Keratinocyte (primary cell): ENCODE results near the gene QSOX2. TPM values are rescaled to one million over a fixed set of nuclear protein-coding genes. Genes with fewer than 3 reads are reported as not detected.

Source experiments
- DNase-seq: peaks from one replicate; pipeline ENCODE4 v3.0.0-alpha.2; 2011; ENCODE audit warnings: low read depth, missing footprints, low spot score
- FAIRE-seq: peaks from 2 replicates; lab custom pipeline; 2011; peaks lifted over from hg19 to GRCh38; lab: Jason Lieb, UNC
- H2AFZ ChIP-seq: 2 replicates; pipeline ENCODE4 v1.6.0; 2012; ENCODE audit warnings: low read length, control low read depth, inconsistent platforms; ENCODE audit not compliant: control insufficient read depth
- H3K27ac ChIP-seq: 2 replicates; pipeline ENCODE4 v1.5.1; 2011; ENCODE audit warnings: low read length; ENCODE audit not compliant: control insufficient read depth, insufficient read depth
- H3K27me3 ChIP-seq: 3 replicates; pipeline ENCODE4 v1.6.0; 2011; ENCODE audit warnings: low read length; ENCODE audit not compliant: control insufficient read depth, insufficient read depth; ENCODE audit errors: extremely low read depth
- H3K36me3 ChIP-seq, 2 experiments: 2 replicates in 1 of 2; 3 replicates in 1 of 2; pipeline ENCODE4 v1.5.1; 2011; ENCODE audit warnings: low read length in 2 of 2, mild to moderate bottlenecking in 1 of 2; ENCODE audit not compliant: control insufficient read depth in 2 of 2, insufficient read depth in 2 of 2; ENCODE audit errors: extremely low read depth in 1 of 2
- H3K4me1 ChIP-seq: 3 replicates; pipeline ENCODE4 v1.5.1; 2011; ENCODE audit warnings: low read length; ENCODE audit not compliant: control insufficient read depth, insufficient read depth; ENCODE audit errors: extremely low read depth
- H3K4me2 ChIP-seq: 3 replicates; pipeline ENCODE4 v1.6.0; 2011; ENCODE audit warnings: low read depth, low read length; ENCODE audit not compliant: control insufficient read depth, insufficient read depth; ENCODE audit errors: extremely low read depth
- H3K4me3 ChIP-seq, 3 experiments: fragments of 200-600 bp in 1 of 3; sonication (generic) in 1 of 3; 2 replicates in 2 of 3; 3 replicates in 1 of 3; pipeline ENCODE4 v1.5.1; 2011 to 2016; ENCODE audit warnings: low read length in 3 of 3, mild to moderate bottlenecking in 3 of 3, control low read depth in 2 of 3, inconsistent platforms in 1 of 3, low read depth in 1 of 3, mixed read lengths in 1 of 3, mixed run types in 1 of 3, moderate library complexity in 1 of 3; ENCODE audit not compliant: control insufficient read depth in 2 of 3, insufficient read depth in 2 of 3; ENCODE audit errors: extremely low read depth in 1 of 3
- H3K79me2 ChIP-seq: 2 replicates; pipeline ENCODE4 v1.6.0; 2012; ENCODE audit warnings: low read length; ENCODE audit not compliant: control insufficient read depth, insufficient read depth
- H3K9ac ChIP-seq: 3 replicates; pipeline ENCODE4 v1.6.0; 2011; ENCODE audit warnings: low read length; ENCODE audit not compliant: control insufficient read depth, insufficient read depth; ENCODE audit errors: extremely low read depth
- H3K9me1 ChIP-seq: 3 replicates; pipeline ENCODE4 v1.6.0; 2011; ENCODE audit warnings: low read length; ENCODE audit not compliant: control insufficient read depth, insufficient read depth; ENCODE audit errors: extremely low read depth
- H3K9me3 ChIP-seq: 2 replicates; pipeline ENCODE4 v1.5.1; 2012; ENCODE audit warnings: low read depth, low read length; ENCODE audit not compliant: control insufficient read depth
- H4K20me1 ChIP-seq: 3 replicates; pipeline ENCODE4 v1.6.0; 2011; ENCODE audit warnings: low read length; ENCODE audit not compliant: control insufficient read depth, insufficient read depth; ENCODE audit errors: extremely low read depth
- CTCF ChIP-seq, 3 experiments: IDR thresholded peaks in 1 of 3; conservative IDR thresholded peaks in 1 of 3; optimal IDR thresholded peaks in 1 of 3; 2 replicates in 2 of 3; 3 replicates in 1 of 3; pipeline versions ENCODE3 to v1.5.1; 2011; ENCODE audit warnings: low read length in 3 of 3, mild to moderate bottlenecking in 3 of 3, moderate library complexity in 2 of 3, control low read depth in 1 of 3, inconsistent platforms in 1 of 3; ENCODE audit not compliant: insufficient read depth in 2 of 3; ENCODE audit errors: extremely low read depth in 1 of 3
- EZH2 ChIP-seq: IDR thresholded peaks from one replicate; pipeline ENCODE4 v1.6.1; 2012; ENCODE audit warnings: inconsistent platforms, mild to moderate bottlenecking, low read length, moderate library complexity
- dilution Hi-C: fragments of 300-500 bp; cut with MboI; formaldehyde crosslinking; loops from one replicate; pipeline ENCODE4 v1.7.0; 2020; ENCODE audit warnings: low sequenced_read_pairs; ENCODE audit not compliant: extremely low pct_ligation_motif_present
- polyA plus RNA-seq, 5 experiments: library from polyadenylated mRNA; depleted of rRNA in 3 of 5; stranded (reverse) in 3 of 5; stranded (forward) in 1 of 5; unstranded in 1 of 5; fragments of >200 nt; gene quantifications; 1 replicate in 1 of 5; 2 replicates in 3 of 5; 3 replicates in 1 of 5; pipeline versions ENCODE4 v1.2.1 to v1.2.3, GENCODE V29; 2011 to 2012; ENCODE audit warnings: missing spikeins in 2 of 5, low read depth in 1 of 5, low replicate concordance in 1 of 5

QSOX2 gene
- polyA plus RNA-seq, 1 donor (not counting 4 experiments of a cell fraction or from before 2014, with no cell fraction given) = 11.9 TPM

GRCh38 chr9:136258299-136258625 lies 12.7 kb upstream of the QSOX2 start:
- no peak overlapping the region for H3K27ac ChIP-seq
- dilution Hi-C loops = no loop called here
- no peaks in the 10 kb centered on the region for H4K20me1 ChIP-seq
- no peaks in the 10 kb centered on the region for H3K9me1 ChIP-seq
- H3K9me3 ChIP-seq = no peaks in the 10 kb centered on the region
- no peak overlapping the region for H3K4me3 ChIP-seq
- H3K36me3 ChIP-seq = no peaks in the 10 kb centered on the region
- DNase-seq = no peak
- no peak overlapping the region for H3K4me2 ChIP-seq
- H2AFZ ChIP-seq = no peak overlapping the region
- no peaks in the 10 kb centered on the region for H3K79me2 ChIP-seq
- H3K4me1 ChIP-seq = no peaks in the 10 kb centered on the region
- no peak overlapping the region for H3K9ac ChIP-seq
- no peak for FAIRE-seq
- H3K27me3 ChIP-seq = peaks cover 29% of the 10 kb centered on the region
- no peak for TF ChIP-seq CTCF (optimal IDR thresholded peaks at IDR 0.05 in 1 of 3, IDR thresholded peaks at IDR 0.05 in 1 of 3, conservative IDR thresholded peaks at IDR 0.05 in 1 of 3; ENCODE audit: extremely low read depth in 1 of 3, insufficient read depth in 2 of 3, low read length in 3 of 3)
- no peak for TF ChIP-seq EZH2

GRCh38 chr9:136257381-136258298 lies 12.0 kb upstream of the QSOX2 start:
- no peaks in the 10 kb centered on the region for H3K36me3 ChIP-seq
- no peak overlapping the region for H2AFZ ChIP-seq
- no peaks in the 10 kb centered on the region for H4K20me1 ChIP-seq
- no peaks in the 10 kb centered on the region for H3K9me1 ChIP-seq
- no peaks in the 10 kb centered on the region for H3K9me3 ChIP-seq
- no peaks in the 10 kb centered on the region for H3K4me1 ChIP-seq
- dilution Hi-C loops = no loop called here
- no peaks in the 10 kb centered on the region for H3K79me2 ChIP-seq
- no peak overlapping the region for H3K27ac ChIP-seq
- no peak overlapping the region for H3K9ac ChIP-seq
- no peak for FAIRE-seq
- peaks cover 34% of the 10 kb centered on the region for H3K27me3 ChIP-seq
- H3K4me2 ChIP-seq = no peak overlapping the region
- no peak overlapping the region for H3K4me3 ChIP-seq
- TF ChIP-seq EZH2 (no peak), CTCF (optimal IDR thresholded peaks at IDR 0.05 in 1 of 3, IDR thresholded peaks at IDR 0.05 in 1 of 3, conservative IDR thresholded peaks at IDR 0.05 in 1 of 3; ENCODE audit: extremely low read depth in 1 of 3, insufficient read depth in 2 of 3, low read length in 3 of 3) (no peak)
- no peak for DNase-seq
